B cell (primary cell): ENCODE measurements around the gene NT5DC3. TPM values are rescaled to one million over a fixed set of nuclear protein-coding genes. Genes with fewer than 3 reads are reported as not detected.

Experiments
- ATAC-seq: fragments of 200-7000 bp; cut with Tn5 transposase; one replicate; pipeline ENCODE4 v1.10.0; 2021; ENCODE audit warnings: low read depth, mild to moderate bottlenecking, moderate number of reproducible peaks, moderate library complexity
- CTCF ChIA-PET: fragments of 350-600 bp; sonication (Branson Sonifier 250); formaldehyde crosslinking; loops from one replicate; lab custom pipeline; 2021; ENCODE audit warnings: antibody characterized with exemption, inconsistent platforms; lab: Charles Lee
- POLR2A ChIA-PET: fragments of 350-600 bp; sonication (Branson Sonifier 250); formaldehyde crosslinking; loops from one replicate; lab custom pipeline; 2021; ENCODE audit warnings: antibody characterized with exemption; lab: Charles Lee
- DNase-seq: peaks from one replicate; pipeline ENCODE4 v3.0.0; 2013
- H2AFZ ChIP-seq: 2 replicates; pipeline ENCODE4 v1.6.1; 2012; ENCODE audit warnings: mild to moderate bottlenecking, low read depth, low read length; ENCODE audit not compliant: insufficient read depth, poor library complexity, severe bottlenecking
- H3K27ac ChIP-seq, 2 donors: 1 replicate in 1 of 2; 2 replicates in 1 of 2; pipeline ENCODE4 v1.5.1; 2012 to 2013; ENCODE audit warnings: low read length in 2 of 2, mild to moderate bottlenecking in 2 of 2, moderate library complexity in 1 of 2
- H3K27me3 ChIP-seq, 4 experiments: fragments of 200-600 bp in 1 of 4; sonication (generic) in 1 of 4; replicated peaks in 1 of 4; 1 replicate in 2 of 4; 2 replicates in 2 of 4; pipeline versions ENCODE4 v1.6.1 to v1.7.0; 2013 to 2016; ENCODE audit warnings: low read length in 3 of 4, mild to moderate bottlenecking in 2 of 4, mixed read lengths in 1 of 4, moderate library complexity in 1 of 4; ENCODE audit not compliant: insufficient read depth in 4 of 4, control insufficient read depth in 3 of 4; ENCODE audit errors: control extremely low read depth in 1 of 4
- H3K36me3 ChIP-seq, 2 experiments: replicated peaks in 1 of 2; 1 replicate in 1 of 2; 2 replicates in 1 of 2; pipeline versions ENCODE4 v1.6.1 to v1.7.1; 2013; ENCODE audit warnings: low read length in 1 of 2; ENCODE audit not compliant: insufficient read depth in 2 of 2, control insufficient read depth in 1 of 2; ENCODE audit errors: control extremely low read depth in 1 of 2, extremely low read depth in 1 of 2
- H3K4me1 ChIP-seq, 2 donors: fragments of 200-600 bp in 1 of 2; sonication (generic) in 1 of 2; 1 replicate in 1 of 2; 2 replicates in 1 of 2; pipeline versions ENCODE4 v1.5.1 to v1.6.1; 2013 to 2017; ENCODE audit warnings: low read length in 2 of 2; ENCODE audit not compliant: control insufficient read depth in 2 of 2, insufficient read depth in 2 of 2
- H3K4me2 ChIP-seq: replicated peaks from 2 replicates; pipeline ENCODE3; 2012; ENCODE audit warnings: mild to moderate bottlenecking, low read depth, low read length; ENCODE audit not compliant: poor library complexity, severe bottlenecking
- H3K4me3 ChIP-seq, 5 experiments: fragments of 200-600 bp in 1 of 5; sonication (generic) in 1 of 5; 1 replicate in 3 of 5; 2 replicates in 2 of 5; pipeline versions ENCODE4 v1.5.1 to v1.7.0; 2011 to 2016; ENCODE audit warnings: low read length in 4 of 5, mild to moderate bottlenecking in 4 of 5, low read depth in 2 of 5, control low read depth in 1 of 5, moderate library complexity in 1 of 5; ENCODE audit not compliant: insufficient read depth in 1 of 5; ENCODE audit errors: control extremely low read depth in 1 of 5, extremely low read depth in 1 of 5
- H3K79me2 ChIP-seq: fragments of 200-600 bp; sonication (generic); one replicate; pipeline ENCODE4 v1.6.0; 2016; ENCODE audit warnings: low read length; ENCODE audit not compliant: control insufficient read depth, insufficient read depth
- H3K9ac ChIP-seq: fragments of 200-600 bp; sonication (generic); 2 replicates; pipeline ENCODE4 v1.6.1; 2017; ENCODE audit warnings: mild to moderate bottlenecking, low read length, moderate library complexity
- H3K9me3 ChIP-seq, 3 donors: one replicate each; pipeline versions ENCODE4 v1.6.1 to v1.7.1; 2013; ENCODE audit warnings: low read length in 2 of 3; ENCODE audit not compliant: control insufficient read depth in 2 of 3, insufficient read depth in 1 of 3; ENCODE audit errors: control extremely low read depth in 1 of 3
- H4K20me1 ChIP-seq: 2 replicates; pipeline ENCODE4 v1.6.0; 2012; ENCODE audit warnings: mild to moderate bottlenecking, low read length; ENCODE audit not compliant: insufficient read depth, control insufficient read depth, poor library complexity, severe bottlenecking
- H3K27ac Mint-ChIP-seq: one replicate; pipeline ENCODE4 v1.8.0; 2021; ENCODE audit warnings: mixed read lengths
- H3K27me3 Mint-ChIP-seq: one replicate; pipeline ENCODE4 v1.8.0; 2021; ENCODE audit warnings: mixed read lengths
- H3K4me1 Mint-ChIP-seq: one replicate; pipeline ENCODE4 v1.8.0; 2021; ENCODE audit warnings: mixed read lengths
- H3K4me3 Mint-ChIP-seq: one replicate; pipeline ENCODE4 v1.8.0; 2021; ENCODE audit warnings: mixed read lengths
- H3K9me3 Mint-ChIP-seq: one replicate; pipeline ENCODE4 v1.8.0; 2022; ENCODE audit warnings: mixed read lengths; ENCODE audit not compliant: insufficient read depth
- CTCF ChIP-seq: fragments of 200-600 bp; IDR thresholded peaks from one replicate; pipeline ENCODE4 v1.8.0; 2022; ENCODE audit warnings: antibody characterized with exemption, mild to moderate bottlenecking
- EZH2 ChIP-seq: IDR thresholded peaks from 2 replicates; pipeline ENCODE4 v1.6.1; 2012; ENCODE audit warnings: borderline replicate concordance, low read depth, mild to moderate bottlenecking, moderate library complexity, low read length; ENCODE audit not compliant: insufficient read depth, poor library complexity, severe bottlenecking
- WGBS: methylation state at CpG from one replicate; pipeline ENCODE4 v1.1.5; 2013; ENCODE audit warnings: missing lambda C conversion rate; ENCODE audit not compliant: insufficient coverage; 5-methylcytosine and 5-hydroxymethylcytosine counted together
- intact Hi-C: fragments of 100-400 bp; cut with micrococcal nuclease; formaldehyde crosslinking; loops from one replicate; pipeline ENCODE4 v1.10.0; 2022
- polyA plus RNA-seq: library from polyadenylated mRNA; depleted of rRNA; stranded (reverse); fragments of >200 nt; gene quantifications from 2 replicates; pipeline ENCODE4 v1.2.3, GENCODE V29; 2012
- total RNA-seq, 2 donors: library from RNA; stranded (reverse); fragments of 120-200 nt in 1 of 2; gene quantifications; 1 replicate in 1 of 2; 2 replicates in 1 of 2; pipeline versions ENCODE4 v1.2.3 to v1.2.4, GENCODE V29; 2013 to 2022

The NT5DC3 gene
- total and polyA plus RNA-seq, 2 donors (not counting 1 experiment from before 2014, with no cell fraction given) = 4.4 to 10.6 TPM

DNA sequence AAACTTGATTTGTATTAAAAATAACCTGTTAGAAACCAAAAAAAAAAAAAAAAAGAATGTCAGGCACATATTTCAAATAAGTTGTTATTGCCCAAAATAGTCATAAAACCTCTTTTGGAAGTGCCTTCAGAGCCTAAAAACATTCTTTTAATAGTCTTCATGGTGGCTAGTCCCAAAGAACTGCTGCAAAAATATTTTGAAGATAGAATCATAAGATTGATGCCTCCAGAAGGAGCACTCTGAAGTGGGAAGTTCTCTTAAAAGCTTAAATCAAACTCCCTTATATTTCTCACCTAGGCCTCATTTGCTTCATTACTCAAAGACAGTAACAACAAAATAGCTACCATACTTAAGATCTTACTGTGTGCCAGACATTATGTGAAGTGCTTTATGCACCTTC is 27.2 kb upstream of the NT5DC3 start:
- ChIA-PET CTCF (interaction anchor here (0.7 kb wide), 1 partner anchor 66 kb away, joined by 4 read pairs; no protein-coding TSS in a partner anchor), POLR2A (no interaction called here)
- Histone ChIP-seq H3K9ac (no peak overlapping the region), H3K36me3 (no peaks in the 10 kb centered on the region), H4K20me1 (no peaks in the 10 kb centered on the region), H3K27me3 (no peaks in the 10 kb centered on the region), H3K4me3 (no peak overlapping the region), H3K79me2 (no peaks in the 10 kb centered on the region), H3K9me3 (no peaks in the 10 kb centered on the region), H3K4me1 (no peaks in the 10 kb centered on the region), H3K4me2 (no peak overlapping the region), H2AFZ (no peak overlapping the region), H3K27ac (no peak overlapping the region)
- H3K9me3 Mint-ChIP-seq = no peaks in the 10 kb centered on the region
- no peak overlapping the region for H3K27ac Mint-ChIP-seq
- ATAC-seq (no peak), DNase-seq (no peak)
- intact Hi-C loops = no loop called here
- no peaks in the 10 kb centered on the region for H3K4me1 Mint-ChIP-seq
- no peaks in the 10 kb centered on the region for H3K27me3 Mint-ChIP-seq
- TF ChIP-seq CTCF (no peak), EZH2 (no peak)
- H3K4me3 Mint-ChIP-seq = no peak overlapping the region

DNA sequence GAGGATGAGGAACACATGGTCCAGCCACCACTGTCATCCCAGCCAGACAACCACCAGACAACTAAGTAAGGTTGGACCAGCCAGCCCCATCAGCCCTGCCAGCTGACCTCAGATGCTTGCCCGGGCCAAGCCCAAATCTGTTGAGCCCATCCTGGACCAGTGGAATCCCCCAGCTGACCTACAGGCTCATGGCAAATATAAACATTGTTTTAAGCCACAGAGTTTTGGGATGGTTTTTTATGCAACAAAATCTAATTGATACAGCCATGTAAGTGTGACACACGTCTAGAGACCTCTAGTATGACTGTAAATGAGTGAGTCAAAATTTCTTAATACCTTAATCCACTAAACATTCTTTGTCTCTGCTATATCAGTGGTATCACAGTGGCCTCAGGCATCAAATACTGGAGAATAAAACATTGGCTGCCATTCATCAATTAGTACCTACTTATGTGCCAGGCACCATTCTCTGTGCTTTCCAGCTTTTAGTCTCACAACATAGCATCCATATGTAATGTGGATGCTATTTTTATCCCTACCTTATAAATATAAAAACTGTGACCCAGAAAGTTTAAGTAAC is 24.2 kb upstream of the NT5DC3 start:
- POLR2A ChIA-PET = no interaction called here
- no peaks in the 10 kb centered on the region for H3K4me1 ChIP-seq
- intact Hi-C loops = no loop called here
- H3K27me3 ChIP-seq = no peaks in the 10 kb centered on the region
- Mint-ChIP-seq H3K9me3 (no peaks in the 10 kb centered on the region), H3K4me1 (no peaks in the 10 kb centered on the region), H3K27me3 (no peaks in the 10 kb centered on the region), H3K27ac (no peak overlapping the region), H3K4me3 (no peak overlapping the region)
- no peak overlapping the region for H3K4me2 ChIP-seq
- no peak overlapping the region for H3K4me3 ChIP-seq
- no peak overlapping the region for H3K27ac ChIP-seq
- ATAC-seq = no peak
- TF ChIP-seq EZH2 (no peak), CTCF (no peak)
- H2AFZ ChIP-seq = no peak overlapping the region
- DNase-seq = no peak
- H3K9ac ChIP-seq = no peak overlapping the region
- 100% methylated on average over 1 of the region's 2 CpGs for WGBS
- H4K20me1 ChIP-seq = no peaks in the 10 kb centered on the region
- no peaks in the 10 kb centered on the region for H3K36me3 ChIP-seq
- no peaks in the 10 kb centered on the region for H3K9me3 ChIP-seq
- no peaks in the 10 kb centered on the region for H3K79me2 ChIP-seq
- CTCF ChIA-PET = no interaction called here
